GM19043 (cell line): Measurements from ENCODE around the gene KSR1.
"Not testable (repeated sequence)": the region's sequence is repeated elsewhere in the genome, so short reads cannot be mapped to it uniquely, and the experiment has no call there.

ENCODE experiments used
- ATAC-seq: cut with Tn5 transposase; IDR thresholded peaks from one replicate; pipeline ENCODE4 v1.9.1; 2021; ENCODE audit warnings: low read depth; ENCODE audit not compliant: unreplicated experiment

KSR1 gene

GRCh38 chr17:27491713-27492190, 35.5 kb downstream of the KSR1 start:
- no peak for ATAC-seq

GRCh38 chr17:27492470-27492869, 36.2 kb downstream of the KSR1 start:
- ATAC-seq, result no peak

- ATAC-seq, result no peak
These were observed 36.8 kb downstream of the KSR1 start for GRCh38 chr17:27493088-27493487.

- ATAC-seq, result no peak
These were observed 38.2 kb downstream of the KSR1 start for GRCh38 chr17:27494192-27495091.

GRCh38 chr17:27495460-27495859, 39.2 kb downstream of the KSR1 start:
- no peak for ATAC-seq

GRCh38 chr17:27496005-27496404, 39.8 kb downstream of the KSR1 start:
- no peak for ATAC-seq

- no peak for ATAC-seq
These were observed 40.2 kb downstream of the KSR1 start for GRCh38 chr17:27496437-27496943.

GRCh38 chr17:27496971-27497370, 40.7 kb downstream of the KSR1 start:
- no peak for ATAC-seq

- ATAC-seq, result no peak
These were observed 41.4 kb downstream of the KSR1 start for GRCh38 chr17:27497696-27498095.

- no peak for ATAC-seq
These were observed 42.5 kb downstream of the KSR1 start for GRCh38 chr17:27498615-27499309.

- ATAC-seq, result no peak
These were observed 43.4 kb downstream of the KSR1 start for GRCh38 chr17:27499451-27500265.

- not testable (repeated sequence) for ATAC-seq
These were observed 45.1 kb downstream of the KSR1 start for GRCh38 chr17:27501338-27501737.

- ATAC-seq, result no peak
These were observed 46.5 kb downstream of the KSR1 start for GRCh38 chr17:27502526-27503324.

GRCh38 chr17:27503611-27504010, 47.4 kb downstream of the KSR1 start:
- no peak for ATAC-seq

- ATAC-seq, result no peak
These were observed 48.1 kb downstream of the KSR1 start for GRCh38 chr17:27504188-27504995.

GRCh38 chr17:27506348-27507218, 50.3 kb downstream of the KSR1 start:
- peak; percentile 76 for ATAC-seq

GRCh38 chr17:27511168-27511883, 55.1 kb downstream of the KSR1 start:
- ATAC-seq, result no peak
